Parathyroid adenoma (tissue), 2 donors: ENCODE data around the gene ZMYND12.

Experiments used
- H2AFZ ChIP-seq: fragments of 300-600 bp; sonication (generic); one replicate; pipeline ENCODE4 v1.7.0; 2017; ENCODE audit warnings: antibody characterized with exemption, mild to moderate bottlenecking
- H3K27ac ChIP-seq: fragments of 300-600 bp; sonication (generic); one replicate; pipeline ENCODE4 v1.7.0; 2017
- H3K27me3 ChIP-seq: fragments of 300-600 bp; sonication (generic); one replicate; pipeline ENCODE4 v1.7.0; 2017; ENCODE audit warnings: low read length; ENCODE audit not compliant: control insufficient read depth, insufficient read depth
- H3K36me3 ChIP-seq: fragments of 300-600 bp; sonication (generic); one replicate; pipeline ENCODE4 v1.7.0; 2017; ENCODE audit warnings: low read length; ENCODE audit not compliant: control insufficient read depth, insufficient read depth
- H3K4me1 ChIP-seq: fragments of 300-600 bp; sonication (generic); one replicate; pipeline ENCODE4 v1.7.0; 2017; ENCODE audit warnings: control low read depth
- H3K4me2 ChIP-seq: fragments of 300-600 bp; sonication (generic); one replicate; pipeline ENCODE4 v1.7.0; 2017; ENCODE audit warnings: low read length
- H3K4me3 ChIP-seq: fragments of 300-600 bp; sonication (generic); one replicate; pipeline ENCODE4 v1.7.0; 2017; ENCODE audit warnings: low read depth, low read length
- H3K79me2 ChIP-seq: fragments of 300-600 bp; sonication (generic); one replicate; pipeline ENCODE4 v1.7.0; 2017; ENCODE audit warnings: control low read depth
- H3K9ac ChIP-seq: fragments of 300-600 bp; sonication (generic); one replicate; pipeline ENCODE4 v1.7.0; 2017; ENCODE audit warnings: mild to moderate bottlenecking
- H3K9me3 ChIP-seq: fragments of 300-600 bp; sonication (generic); one replicate; pipeline ENCODE4 v1.7.0; 2017; ENCODE audit warnings: low read length; ENCODE audit not compliant: control insufficient read depth
- CTCF ChIP-seq: fragments of 300-600 bp; sonication (generic); IDR thresholded peaks from one replicate; pipeline ENCODE4 v1.7.0; 2017; ENCODE audit warnings: antibody characterized with exemption, mild to moderate bottlenecking
- donor health status: primary hyperparathyroidism.

ZMYND12 gene

GRCh38 chr1:42380586-42381279, 75.1 kb downstream of the ZMYND12 start, which contains the start of gene RIMKLA:
TSS of gene RIMKLA (plus strand) at chr1:42380792. CDS start at chr1:42380935, 143 bp downstream.
- Histone ChIP-seq H3K36me3 (no peaks in the 10 kb centered on the region), H3K4me1 (peaks cover 2% of the 10 kb centered on the region), H2AFZ (peak within 1 kb of the TSS; percentile 91), H3K27me3 (no peaks in the 10 kb centered on the region), H3K27ac (no peak within 1 kb of the TSS), H3K9me3 (no peaks in the 10 kb centered on the region), H3K4me2 (peak within 1 kb of the TSS; percentile 80), H3K4me3 (peak within 1 kb of the TSS; percentile 56), H3K9ac (no peak within 1 kb of the TSS), H3K79me2 (no peaks in the 10 kb centered on the region)
- TF ChIP-seq CTCF = no peak
